Measurements from ENCODE around the gene MBOAT1.
A peak's percentile ranks its signal among the peaks of the same experiment; 100 is the strongest.

MBOAT1 gene

GRCh38 chr6:20198775-20199174 is 13.5 kb downstream of the MBOAT1 start (continued):
- TF ChIP-seq GFI1B (tag by site-specific recombination; IDR thresholded peaks at IDR 0.05) (peak; percentile 68; the same call in 1 of the 2 replicates), ZNF18 (tag by site-specific recombination; IDR thresholded peaks at IDR 0.05) (0 out of 2 replicates have a peak, but pooled peaks have one; percentile 25), KLF10 (tag by site-specific recombination; IDR thresholded peaks at IDR 0.05) (0 out of 2 replicates have a peak, but pooled peaks have one; percentile 59), ZNF600 (tag by site-specific recombination; IDR thresholded peaks at IDR 0.05) (peak; percentile 70), ZNF366 (tag by site-specific recombination; conservative IDR thresholded peaks at IDR 0.05) (0 out of 2 replicates have a peak, but pooled peaks have one; percentile 20), SP2 (tag by site-specific recombination; IDR thresholded peaks at IDR 0.05) (peak; percentile 63), PRDM2 (tag by site-specific recombination; IDR thresholded peaks at IDR 0.05; ENCODE audit: borderline replicate concordance) (no peak), FEZF1 (tag by site-specific recombination; IDR thresholded peaks at IDR 0.05) (peak; percentile 86), ZNF266 (tag by site-specific recombination; IDR thresholded peaks at IDR 0.05; ENCODE audit: low read depth) (no peak), WT1 (tag by site-specific recombination; IDR thresholded peaks at IDR 0.05) (peak; percentile 91), ZNF629 (tag by site-specific recombination; IDR thresholded peaks at IDR 0.05) (peak; percentile 26; the same call in 1 of the 2 replicates), MZF1 (tag by site-specific recombination; IDR thresholded peaks at IDR 0.05; ENCODE audit: borderline replicate concordance) (no peak), ZNF704 (tag by site-specific recombination; IDR thresholded peaks at IDR 0.05) (no peak), ZNF560 (tag by site-specific recombination; IDR thresholded peaks at IDR 0.05; ENCODE audit: borderline replicate concordance) (no peak), ZNF654 (tag by site-specific recombination; IDR thresholded peaks at IDR 0.05; ENCODE audit: low read depth) (0 out of 2 replicates have a peak, but pooled peaks have one; percentile 12), ZNF571 (tag by site-specific recombination; IDR thresholded peaks at IDR 0.05) (no peak), ZBTB44 (tag by site-specific recombination; IDR thresholded peaks at IDR 0.05) (0 out of 2 replicates have a peak, but pooled peaks have one; percentile 37), ZXDB (tag by site-specific recombination; IDR thresholded peaks at IDR 0.05) (peak; percentile 30; the same call in 1 of the 2 replicates), OVOL3 (tag by site-specific recombination; IDR thresholded peaks at IDR 0.05) (0 out of 2 replicates have a peak, but pooled peaks have one; percentile 32), PRDM6 (tag by site-specific recombination; IDR thresholded peaks at IDR 0.05) (peak; percentile 94), KLF7 (tag by site-specific recombination; IDR thresholded peaks at IDR 0.05; ENCODE audit: borderline replicate concordance) (0 out of 2 replicates have a peak, but pooled peaks have one; percentile 24), REPIN1 (tag by site-specific recombination; IDR thresholded peaks at IDR 0.05; ENCODE audit: low read depth) (no peak)

Data from HEK293 (cell line).